Astrocyte (in vitro differentiated cells and primary cell): ENCODE results near the gene RIPOR3. TPM values are rescaled to one million over a fixed set of nuclear protein-coding genes. Genes with fewer than 3 reads are reported as not detected.

ENCODE experiments used
- DNase-seq: peaks from one replicate; pipeline ENCODE4 v3.0.0-alpha.2; 2010; ENCODE audit warnings: low read depth
- FAIRE-seq: peaks from 2 replicates; lab custom pipeline; 2011; peaks lifted over from hg19 to GRCh38; lab: Jason Lieb, UNC
- H2AFZ ChIP-seq: 2 replicates; pipeline ENCODE4 v1.6.0; 2012; ENCODE audit warnings: low read depth, low read length, inconsistent platforms
- H3K27ac ChIP-seq: 2 replicates; pipeline ENCODE4 v1.5.1; 2011; ENCODE audit warnings: low read depth, low read length, inconsistent platforms
- H3K27me3 ChIP-seq: 2 replicates; pipeline ENCODE4 v1.6.0; 2011; ENCODE audit warnings: low read length, inconsistent platforms; ENCODE audit not compliant: insufficient read depth
- H3K36me3 ChIP-seq: 2 replicates; pipeline ENCODE4 v1.5.1; 2011; ENCODE audit warnings: low read length, inconsistent platforms; ENCODE audit not compliant: insufficient read depth
- H3K4me1 ChIP-seq: 2 replicates; pipeline ENCODE4 v1.5.1; 2011; ENCODE audit warnings: low read length, inconsistent platforms; ENCODE audit not compliant: insufficient read depth
- H3K4me2 ChIP-seq: 2 replicates; pipeline ENCODE4 v1.6.0; 2012; ENCODE audit warnings: low read length, inconsistent platforms
- H3K4me3 ChIP-seq: 2 replicates; pipeline ENCODE4 v1.5.1; 2011; ENCODE audit warnings: low read depth, mild to moderate bottlenecking, low read length, inconsistent platforms; ENCODE audit not compliant: insufficient read depth
- H3K79me2 ChIP-seq: 2 replicates; pipeline ENCODE4 v1.6.0; 2012; ENCODE audit warnings: mild to moderate bottlenecking, low read length, inconsistent platforms; ENCODE audit not compliant: insufficient read depth
- H3K9ac ChIP-seq: 2 replicates; pipeline ENCODE4 v1.6.0; 2012; ENCODE audit warnings: mild to moderate bottlenecking, low read length, inconsistent platforms
- H3K9me3 ChIP-seq: 2 replicates; pipeline ENCODE4 v1.5.1; 2012; ENCODE audit warnings: low read depth, mild to moderate bottlenecking, low read length, inconsistent platforms; ENCODE audit not compliant: insufficient read depth
- H4K20me1 ChIP-seq: 2 replicates; pipeline ENCODE4 v1.6.0; 2012; ENCODE audit warnings: low read length, inconsistent platforms; ENCODE audit not compliant: insufficient read depth
- H3K27ac Mint-ChIP-seq: one replicate; pipeline ENCODE4 v1.8.0; 2021; ENCODE audit warnings: mild to moderate bottlenecking, mixed read lengths; ENCODE audit not compliant: unreplicated experiment
- H3K27me3 Mint-ChIP-seq: one replicate; pipeline ENCODE4 v1.8.0; 2021; ENCODE audit warnings: low read depth, mixed read lengths; ENCODE audit not compliant: unreplicated experiment
- H3K36me3 Mint-ChIP-seq: one replicate; pipeline ENCODE4 v1.8.0; 2021; ENCODE audit warnings: low read depth, mixed read lengths; ENCODE audit not compliant: unreplicated experiment
- H3K4me1 Mint-ChIP-seq: one replicate; pipeline ENCODE4 v1.8.0; 2021; ENCODE audit warnings: low read depth, mixed read lengths; ENCODE audit not compliant: unreplicated experiment
- H3K4me3 Mint-ChIP-seq: one replicate; pipeline ENCODE4 v1.8.0; 2021; ENCODE audit warnings: mild to moderate bottlenecking, moderate library complexity, mixed read lengths; ENCODE audit not compliant: unreplicated experiment
- H3K9me3 Mint-ChIP-seq: one replicate; pipeline ENCODE4 v1.8.0; 2021; ENCODE audit warnings: mild to moderate bottlenecking, mixed read lengths; ENCODE audit not compliant: unreplicated experiment
- EZH2 ChIP-seq: IDR thresholded peaks from 2 replicates; pipeline ENCODE4 v1.6.1; 2012; ENCODE audit warnings: mild to moderate bottlenecking, low read length, inconsistent platforms; ENCODE audit not compliant: insufficient read depth
- total RNA-seq: library from RNA; stranded (reverse); gene quantifications from 2 replicates; pipeline ENCODE4 v1.2.1, GENCODE V29; 2021
- TF ChIP-seq, protein P1 (sequence below): IDR thresholded peaks from 2 replicates; pipeline ENCODE4 v1.5.1; 2011; ENCODE audit warnings: low read depth, mild to moderate bottlenecking, inconsistent platforms, low read length, moderate library complexity; ENCODE audit not compliant: insufficient read depth

The RIPOR3 gene
- total RNA-seq, 1 donor from 2014 or later: 0.39 TPM

DNA sequence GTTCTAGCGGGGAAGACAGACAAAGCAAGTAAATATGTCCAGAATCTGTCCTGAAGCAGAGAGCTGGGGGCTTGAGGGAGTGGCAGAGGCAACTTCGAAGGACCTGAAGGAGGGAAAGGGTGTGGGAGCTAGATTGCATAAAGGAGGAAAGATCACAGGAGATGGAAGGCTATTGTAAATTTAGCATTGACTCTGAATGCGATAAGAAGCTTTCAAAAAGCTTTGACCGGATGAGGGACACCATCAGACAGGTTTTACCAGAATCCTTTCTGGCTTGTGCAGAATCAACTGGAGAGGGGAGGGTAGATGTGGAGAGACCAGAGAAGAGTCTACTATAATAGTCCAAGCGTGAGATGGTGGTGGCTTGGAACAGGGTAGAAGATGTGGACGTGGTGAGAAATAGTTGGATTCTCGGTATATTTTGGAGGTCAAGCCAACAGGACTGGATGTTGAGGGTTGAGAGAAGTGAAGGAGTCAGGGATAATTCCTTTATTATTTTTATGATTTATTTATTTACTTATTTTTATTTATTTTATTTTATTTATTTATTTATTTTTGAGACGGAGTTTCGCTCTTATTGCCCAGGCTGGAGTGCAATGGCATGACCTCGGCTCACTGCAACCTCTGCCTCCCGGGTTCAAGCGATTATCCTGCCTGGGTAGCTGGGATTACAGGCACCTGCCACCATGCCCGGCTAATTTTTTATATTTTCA lies 19.9 kb upstream of the RIPOR3 start:
- no peaks in the 10 kb centered on the region for H3K9me3 ChIP-seq
- H3K9ac ChIP-seq: no peak overlapping the region
- Mint-ChIP-seq H3K4me3 (no peak overlapping the region), H3K27ac (no peak overlapping the region), H3K9me3 (no peaks in the 10 kb centered on the region), H3K4me1 (peaks cover 2% of the 10 kb centered on the region), H3K27me3 (peaks cover 12% of the 10 kb centered on the region), H3K36me3 (no peaks in the 10 kb centered on the region)
- no peak overlapping the region for H3K4me3 ChIP-seq
- H3K4me2 ChIP-seq: no peak overlapping the region
- no peaks in the 10 kb centered on the region for H4K20me1 ChIP-seq
- FAIRE-seq: no peak
- no peak overlapping the region for H2AFZ ChIP-seq
- H3K27me3 ChIP-seq: no peaks in the 10 kb centered on the region
- no peak for DNase-seq
- no peaks in the 10 kb centered on the region for H3K79me2 ChIP-seq
- no peaks in the 10 kb centered on the region for H3K36me3 ChIP-seq
- TF ChIP-seq, protein P1, sequence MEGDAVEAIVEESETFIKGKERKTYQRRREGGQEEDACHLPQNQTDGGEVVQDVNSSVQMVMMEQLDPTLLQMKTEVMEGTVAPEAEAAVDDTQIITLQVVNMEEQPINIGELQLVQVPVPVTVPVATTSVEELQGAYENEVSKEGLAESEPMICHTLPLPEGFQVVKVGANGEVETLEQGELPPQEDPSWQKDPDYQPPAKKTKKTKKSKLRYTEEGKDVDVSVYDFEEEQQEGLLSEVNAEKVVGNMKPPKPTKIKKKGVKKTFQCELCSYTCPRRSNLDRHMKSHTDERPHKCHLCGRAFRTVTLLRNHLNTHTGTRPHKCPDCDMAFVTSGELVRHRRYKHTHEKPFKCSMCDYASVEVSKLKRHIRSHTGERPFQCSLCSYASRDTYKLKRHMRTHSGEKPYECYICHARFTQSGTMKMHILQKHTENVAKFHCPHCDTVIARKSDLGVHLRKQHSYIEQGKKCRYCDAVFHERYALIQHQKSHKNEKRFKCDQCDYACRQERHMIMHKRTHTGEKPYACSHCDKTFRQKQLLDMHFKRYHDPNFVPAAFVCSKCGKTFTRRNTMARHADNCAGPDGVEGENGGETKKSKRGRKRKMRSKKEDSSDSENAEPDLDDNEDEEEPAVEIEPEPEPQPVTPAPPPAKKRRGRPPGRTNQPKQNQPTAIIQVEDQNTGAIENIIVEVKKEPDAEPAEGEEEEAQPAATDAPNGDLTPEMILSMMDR: no peak
- TF ChIP-seq EZH2: no peak
- H3K27ac ChIP-seq: no peak overlapping the region
- H3K4me1 ChIP-seq: peaks cover 7% of the 10 kb centered on the region

DNA sequence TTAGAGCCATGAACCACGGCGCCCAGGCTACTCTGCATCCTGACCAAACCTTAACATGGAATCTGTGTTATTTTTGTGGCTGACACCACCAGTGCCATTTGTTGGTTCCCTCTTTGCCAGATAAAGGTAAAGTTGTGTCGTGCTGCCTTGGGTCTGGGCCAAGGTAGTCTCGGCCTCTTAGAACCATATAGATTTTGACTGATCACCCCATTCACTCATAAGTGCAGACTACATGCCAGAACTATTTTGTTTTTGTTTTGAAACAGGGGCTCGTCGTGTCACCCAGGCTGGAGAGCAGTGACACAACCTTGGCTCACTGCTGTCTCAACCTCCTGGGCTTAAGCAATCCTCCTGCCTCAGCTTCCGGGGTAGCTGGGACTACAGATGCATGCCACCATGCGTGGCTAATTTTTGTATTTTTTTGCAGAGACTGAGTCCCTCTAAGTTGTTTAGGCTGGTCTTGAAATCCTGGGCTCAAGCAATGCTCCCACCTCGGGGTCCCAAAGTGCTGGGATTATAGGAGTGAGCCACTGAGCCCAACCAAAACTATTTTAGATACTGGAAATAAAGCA lies 19.2 kb upstream of the RIPOR3 start:
- FAIRE-seq (no peak), DNase-seq (peak; percentile 12)
- Histone ChIP-seq H3K9ac (no peak overlapping the region), H3K4me2 (peak overlapping the region; percentile 41), H3K9me3 (no peaks in the 10 kb centered on the region), H4K20me1 (no peaks in the 10 kb centered on the region), H3K27ac (no peak overlapping the region), H3K4me3 (no peak overlapping the region), H3K79me2 (no peaks in the 10 kb centered on the region), H3K36me3 (no peaks in the 10 kb centered on the region), H3K4me1 (peaks cover 7% of the 10 kb centered on the region), H3K27me3 (no peaks in the 10 kb centered on the region), H2AFZ (no peak overlapping the region)
- Mint-ChIP-seq H3K9me3 (no peaks in the 10 kb centered on the region), H3K4me3 (no peak overlapping the region), H3K4me1 (peaks cover 2% of the 10 kb centered on the region), H3K27me3 (peaks cover 12% of the 10 kb centered on the region), H3K27ac (no peak overlapping the region), H3K36me3 (no peaks in the 10 kb centered on the region)
- TF ChIP-seq EZH2: no peak

DNA sequence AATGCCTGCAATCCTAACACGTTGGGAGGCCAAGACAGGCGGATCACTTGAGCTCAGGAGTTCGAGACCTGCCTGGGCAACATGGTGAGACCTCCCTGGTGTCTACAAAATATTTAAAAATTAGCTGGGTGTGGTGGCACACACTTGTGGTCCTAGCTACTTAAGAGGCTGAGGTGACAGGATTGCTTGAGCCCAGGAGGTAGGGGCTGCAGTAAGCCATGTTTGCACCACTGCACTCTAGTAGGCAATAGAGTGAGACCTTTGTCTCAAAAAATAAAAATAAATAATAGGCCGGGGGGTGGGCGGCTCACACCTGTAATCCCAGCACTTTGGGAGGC lies 18.3 kb upstream of the RIPOR3 start:
- peaks cover 7% of the 10 kb centered on the region for H3K4me1 Mint-ChIP-seq
- TF ChIP-seq EZH2: no peak
- TF ChIP-seq, protein P1: no peak
- peaks cover 12% of the 10 kb centered on the region for H3K27me3 Mint-ChIP-seq
- DNase-seq: no peak
- H4K20me1 ChIP-seq: no peaks in the 10 kb centered on the region
- no peaks in the 10 kb centered on the region for H3K36me3 Mint-ChIP-seq
- H3K27ac ChIP-seq: no peak overlapping the region
- FAIRE-seq: no peak
- no peak overlapping the region for H3K4me2 ChIP-seq
- H3K9me3 Mint-ChIP-seq: no peaks in the 10 kb centered on the region
- no peaks in the 10 kb centered on the region for H3K79me2 ChIP-seq
- H3K4me3 Mint-ChIP-seq: no peak overlapping the region
- H3K4me1 ChIP-seq: peaks cover 7% of the 10 kb centered on the region
- H3K27me3 ChIP-seq: no peaks in the 10 kb centered on the region
- no peak overlapping the region for H3K27ac Mint-ChIP-seq
- no peak overlapping the region for H3K4me3 ChIP-seq
- no peaks in the 10 kb centered on the region for H3K36me3 ChIP-seq
- H2AFZ ChIP-seq: no peak overlapping the region
- H3K9ac ChIP-seq: no peak overlapping the region
- no peaks in the 10 kb centered on the region for H3K9me3 ChIP-seq
